ENCODE results near the gene ZNF253.
A peak's percentile ranks its signal among the peaks of the same experiment; 100 is the strongest.
"Not testable (repeated sequence)": the region's sequence is repeated elsewhere in the genome, so short reads cannot be mapped to it uniquely, and the experiment has no call there.

ZNF253 gene

GRCh38 chr19:19865750-19866610, at the start of gene ZNF253:
Gene ZNF253 (plus strand): TSS chr19:19865882. CDS start chr19:19865997, 115 bp downstream.
- intact Hi-C loops (cut with DNase I; ENCODE audit: low total_unique reads): loop anchor here (5.0 kb wide), 2 partner anchors 36 to 44 kb away; partner anchors contain the start of genes ZNF506 and ZNF93

DNA sequence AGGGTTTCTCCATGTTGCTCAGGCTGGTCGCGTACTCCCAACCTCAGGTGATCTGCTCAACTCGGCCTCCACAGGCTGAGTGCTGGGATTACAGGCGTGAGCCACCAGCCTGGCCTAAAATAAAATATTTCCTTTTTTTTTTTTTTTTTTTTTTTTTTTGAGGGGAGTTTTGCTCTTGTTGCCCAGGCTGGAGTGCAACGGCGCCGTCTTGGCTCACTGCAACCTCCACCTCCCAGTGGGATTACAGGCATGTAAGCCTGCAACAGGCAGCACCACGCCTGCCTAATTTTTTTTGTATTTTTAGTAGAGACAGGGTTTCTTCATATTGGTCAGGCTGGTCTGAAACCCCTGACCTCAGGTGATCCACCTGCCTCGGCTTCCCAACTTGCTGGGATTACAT, 49.0 kb upstream of the ZNF253 start:
- H3K9me3 ChIP-seq: no peaks in the 10 kb centered on the region
- H3K27me3 ChIP-seq: no peaks in the 10 kb centered on the region
- H3K36me3 ChIP-seq: peaks cover 0 to 19% (median 13%) of the 10 kb centered on the region in 3 donors
- intact Hi-C loops (cut with DNase I; ENCODE audit: low total_unique reads): no loop called here
- no peak overlapping the region for H3K4me3 ChIP-seq
- no peak for TF ChIP-seq CTCF (IDR thresholded peaks at IDR 0.05)
- DNase-seq: peak; percentile 39 to 82
- H3K4me1 ChIP-seq: peaks cover 0 to 58% (median 19%) of the 10 kb centered on the region in 4 donors
- peak overlapping the region in 1 of 2 donors; percentile 74 for H3K27ac ChIP-seq

More at GRCh38 chr19:19865750-19866610, at the start of gene ZNF253:
- Histone ChIP-seq H3K4me3 (peak within 1 kb of the TSS; percentile 70 to 88), H3K27me3 (no peaks in the 10 kb centered on the region), H3K9me3 (no peaks in the 10 kb centered on the region), H3K36me3 (no peaks in the 10 kb centered on the region), H3K27ac (peak within 1 kb of the TSS; percentile 92 to 94), H3K4me1 (peaks cover 0 to 40% (median 17%) of the 10 kb centered on the region in 4 donors)
- DNase-seq: peak; percentile 99
- TF ChIP-seq CTCF (IDR thresholded peaks at IDR 0.05): no peak

- no peak for DNase-seq
- TF ChIP-seq CTCF (IDR thresholded peaks at IDR 0.05): no peak
- Histone ChIP-seq H3K36me3 (peaks cover 0 to 19% (median 13%) of the 10 kb centered on the region in 3 donors), H3K27me3 (no peaks in the 10 kb centered on the region), H3K4me3 (no peak overlapping the region), H3K4me1 (peaks cover 0 to 58% (median 19%) of the 10 kb centered on the region in 4 donors), H3K27ac (peak overlapping the region in 1 of 2 donors; percentile 74), H3K9me3 (no peaks in the 10 kb centered on the region)
- intact Hi-C loops (cut with DNase I; ENCODE audit: low total_unique reads): no loop called here
These were observed 48.3 kb upstream of the ZNF253 start for GRCh38 chr19:19817357-19817756.

GRCh38 chr19:19820774-19821320, 44.8 kb upstream of the ZNF253 start:
- TF ChIP-seq CTCF (IDR thresholded peaks at IDR 0.05): no peak
- peak overlapping the region; percentile 91 to 95 for H3K27ac ChIP-seq
- no peak for DNase-seq
- no peaks in the 10 kb centered on the region for H3K9me3 ChIP-seq
- no peaks in the 10 kb centered on the region for H3K27me3 ChIP-seq
- peaks cover 0 to 48% (median 16%) of the 10 kb centered on the region in 4 donors for H3K4me1 ChIP-seq
- peaks cover 0 to 4% (median 0%) of the 10 kb centered on the region in 3 donors for H3K36me3 ChIP-seq
- intact Hi-C loops (cut with DNase I; ENCODE audit: low total_unique reads): loop anchor here (5.0 kb wide), 1 partner anchor 46 kb away; the partner anchor contains the start of gene ZNF253
- peak overlapping the region; percentile 67 to 70 for H3K4me3 ChIP-seq

DNA sequence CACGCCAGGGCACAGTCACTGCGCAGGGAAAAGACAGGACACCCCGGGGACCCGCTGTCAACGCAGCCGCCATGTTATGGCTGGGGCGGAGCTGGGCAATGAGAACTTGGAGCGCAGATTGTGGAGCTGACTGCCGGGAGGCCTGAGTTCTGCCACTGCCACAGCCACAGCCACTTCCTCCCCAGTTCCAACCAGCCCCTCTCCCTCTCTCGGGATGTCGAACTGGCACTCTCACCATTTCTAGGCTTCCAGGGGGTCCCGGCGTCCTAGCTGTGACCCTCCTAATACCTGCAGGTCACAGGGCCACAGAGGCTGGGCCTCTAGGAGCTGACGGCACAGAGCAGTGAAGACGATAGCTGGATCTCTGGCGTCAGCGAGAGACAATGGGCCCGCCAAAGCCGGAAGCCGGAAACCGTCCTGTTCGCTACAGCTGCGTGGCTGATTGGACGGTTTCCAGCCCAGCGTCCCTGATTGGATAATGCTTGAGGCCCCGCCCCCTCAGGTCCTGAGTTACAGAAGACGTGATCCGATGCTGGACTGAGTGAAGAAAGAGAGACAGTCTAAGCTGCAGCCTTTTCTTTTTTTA, 44.2 kb upstream of the ZNF253 start, which contains the start of gene ZNF506:
ZNF506 (minus strand) TSS at position 385 of the 586 bp plus-strand sequence; CDS start at position 238, 147 bp downstream.
- no peaks in the 10 kb centered on the region for H3K9me3 ChIP-seq
- H3K27ac ChIP-seq: peak within 1 kb of the TSS; percentile 91 to 95
- DNase-seq: peak; percentile 99 to 100
- H3K27me3 ChIP-seq: no peaks in the 10 kb centered on the region
- H3K4me3 ChIP-seq: peak within 1 kb of the TSS; percentile 67 to 70
- H3K36me3 ChIP-seq: peaks cover 0 to 4% (median 0%) of the 10 kb centered on the region in 3 donors
- intact Hi-C loops (cut with DNase I; ENCODE audit: low total_unique reads): loop anchor here (5.0 kb wide), 1 partner anchor 46 kb away; the partner anchor contains the start of gene ZNF253
- peaks cover 0 to 42% (median 16%) of the 10 kb centered on the region in 4 donors for H3K4me1 ChIP-seq
- no peak for TF ChIP-seq CTCF (IDR thresholded peaks at IDR 0.05)

DNA sequence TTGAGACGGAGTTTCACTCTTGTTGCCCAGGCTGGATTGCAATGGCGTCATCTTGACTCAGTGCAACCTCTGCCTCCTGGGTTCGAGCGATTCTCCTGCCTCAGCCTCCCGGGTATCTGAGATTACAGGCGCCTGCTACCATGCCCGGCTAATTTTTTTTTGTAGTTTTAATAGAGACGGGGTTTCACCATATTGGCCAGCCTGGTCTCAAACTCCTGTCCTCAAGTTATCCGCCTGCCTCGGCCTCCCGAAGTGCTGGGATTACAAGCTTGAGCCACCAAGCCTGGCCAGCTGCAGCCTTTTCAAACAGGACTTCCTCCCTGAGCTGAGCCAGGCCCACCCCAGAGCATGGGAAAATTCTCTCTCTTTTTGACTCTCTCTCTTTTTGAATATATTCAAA, 43.7 kb upstream of the ZNF253 start:
- not testable (repeated sequence) for H3K27me3 ChIP-seq, H3K9me3 ChIP-seq, H3K36me3 ChIP-seq
- peak in 1 of 2 donors; percentile 28 for DNase-seq
- peaks cover 0 to 37% (median 15%) of the 10 kb centered on the region in 4 donors for H3K4me1 ChIP-seq
- H3K27ac ChIP-seq: peak overlapping the region; percentile 91 to 95
- intact Hi-C loops (cut with DNase I; ENCODE audit: low total_unique reads): loop anchor here (5.0 kb wide), 1 partner anchor 45 kb away; the partner anchor contains the start of gene ZNF253
- peak overlapping the region; percentile 67 to 70 for H3K4me3 ChIP-seq
